HG03139 (cell line): Measurements from ENCODE around the gene MED15.
"Not testable (repeated sequence)": the region's sequence is repeated elsewhere in the genome, so short reads cannot be mapped to it uniquely, and the experiment has no call there.

Source experiments
- ATAC-seq: cut with Tn5 transposase; IDR thresholded peaks from one replicate; pipeline ENCODE4 v1.9.1; 2021; ENCODE audit not compliant: unreplicated experiment

The MED15 gene

DNA sequence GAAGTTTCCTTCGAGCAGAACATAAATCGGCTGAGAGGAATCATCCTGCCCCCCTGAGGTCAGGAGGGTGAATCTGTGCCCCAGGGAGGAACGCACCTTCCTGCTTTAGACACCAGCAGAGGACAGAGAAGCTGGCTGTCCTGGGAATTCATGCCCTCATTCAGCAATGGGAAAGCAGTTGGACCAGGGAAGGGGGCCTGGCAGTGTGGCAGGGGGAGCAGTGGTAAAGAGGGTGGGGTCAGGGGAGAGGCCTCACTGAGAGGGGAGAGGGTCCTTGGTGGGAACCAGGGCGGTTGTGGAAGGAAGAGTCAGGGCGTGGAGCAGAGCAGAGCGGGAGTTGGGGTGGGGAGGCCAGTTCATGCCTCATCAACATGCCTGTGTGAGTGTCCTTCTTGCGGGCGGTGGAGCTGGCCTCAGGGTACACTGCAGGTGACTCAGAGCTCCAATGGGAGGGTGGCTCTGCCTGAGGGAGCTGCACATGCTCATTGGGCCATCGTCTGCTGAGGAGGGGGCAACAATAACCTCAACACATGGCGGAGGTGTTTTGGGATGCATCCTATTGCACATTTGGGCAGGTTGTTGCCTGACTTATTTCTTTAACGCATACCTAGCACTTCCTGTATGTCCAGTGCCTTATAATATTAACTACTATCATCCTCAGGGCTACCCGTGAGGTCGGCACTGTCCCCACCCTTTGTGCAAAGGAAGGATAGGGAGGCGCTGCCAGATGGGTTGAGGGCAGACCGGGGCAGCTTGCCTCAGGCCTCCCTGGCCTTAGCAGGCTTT lies 23.2 kb downstream of the MED15 start:
- no peak for ATAC-seq

DNA sequence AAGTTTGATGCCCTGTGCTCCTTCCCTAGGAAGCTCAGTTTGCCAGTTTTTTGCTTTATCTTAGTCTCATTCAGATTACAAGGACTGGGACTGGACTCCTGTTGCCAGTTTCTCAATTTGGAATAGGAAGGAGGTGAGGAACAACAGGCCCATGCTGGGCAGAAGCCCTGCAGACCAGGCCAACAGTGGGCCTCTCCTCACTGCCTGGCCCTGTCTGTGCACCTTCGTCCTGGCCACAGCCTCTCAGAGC lies 23.7 kb downstream of the MED15 start:
- no peak for ATAC-seq

GRCh38 chr22:20531404-20532201 lies 24.2 kb downstream of the MED15 start:
- no peak for ATAC-seq

DNA sequence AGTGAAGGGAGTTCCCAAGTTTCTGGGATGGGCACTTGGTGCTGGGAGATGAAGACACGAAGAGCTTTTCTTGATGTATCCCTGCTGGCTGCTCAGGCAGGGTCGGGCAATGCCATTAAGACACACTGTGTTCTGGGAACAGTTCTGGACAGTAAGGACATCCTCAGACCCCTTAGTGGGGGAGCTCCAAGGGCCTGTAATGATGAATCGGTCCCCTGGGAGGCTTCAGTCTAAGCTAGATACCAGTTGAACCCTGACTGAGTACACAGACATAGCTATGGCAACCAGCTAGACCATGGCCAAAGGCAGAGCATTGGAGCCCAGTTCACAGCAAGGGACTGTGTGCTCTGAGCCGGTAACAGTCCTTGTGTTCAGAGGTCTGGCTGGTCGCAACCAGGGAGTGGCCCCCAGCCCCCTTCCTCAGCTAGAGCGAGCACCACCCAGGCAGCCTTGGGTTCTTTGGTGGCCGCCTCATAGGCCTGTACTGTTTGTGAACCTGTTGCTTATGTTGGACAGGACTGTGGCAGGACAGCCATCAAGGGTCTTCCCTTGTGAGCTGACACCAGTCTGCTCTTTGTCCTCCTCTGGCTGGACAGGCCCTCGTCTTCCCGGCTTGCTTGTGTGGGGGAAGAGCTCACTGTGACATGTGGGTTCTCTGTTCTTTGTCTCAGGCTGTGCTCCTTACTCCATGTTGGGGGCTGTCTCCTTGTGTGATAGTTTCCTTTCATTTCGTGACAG lies 25.0 kb downstream of the MED15 start:
- no peak for ATAC-seq

DNA sequence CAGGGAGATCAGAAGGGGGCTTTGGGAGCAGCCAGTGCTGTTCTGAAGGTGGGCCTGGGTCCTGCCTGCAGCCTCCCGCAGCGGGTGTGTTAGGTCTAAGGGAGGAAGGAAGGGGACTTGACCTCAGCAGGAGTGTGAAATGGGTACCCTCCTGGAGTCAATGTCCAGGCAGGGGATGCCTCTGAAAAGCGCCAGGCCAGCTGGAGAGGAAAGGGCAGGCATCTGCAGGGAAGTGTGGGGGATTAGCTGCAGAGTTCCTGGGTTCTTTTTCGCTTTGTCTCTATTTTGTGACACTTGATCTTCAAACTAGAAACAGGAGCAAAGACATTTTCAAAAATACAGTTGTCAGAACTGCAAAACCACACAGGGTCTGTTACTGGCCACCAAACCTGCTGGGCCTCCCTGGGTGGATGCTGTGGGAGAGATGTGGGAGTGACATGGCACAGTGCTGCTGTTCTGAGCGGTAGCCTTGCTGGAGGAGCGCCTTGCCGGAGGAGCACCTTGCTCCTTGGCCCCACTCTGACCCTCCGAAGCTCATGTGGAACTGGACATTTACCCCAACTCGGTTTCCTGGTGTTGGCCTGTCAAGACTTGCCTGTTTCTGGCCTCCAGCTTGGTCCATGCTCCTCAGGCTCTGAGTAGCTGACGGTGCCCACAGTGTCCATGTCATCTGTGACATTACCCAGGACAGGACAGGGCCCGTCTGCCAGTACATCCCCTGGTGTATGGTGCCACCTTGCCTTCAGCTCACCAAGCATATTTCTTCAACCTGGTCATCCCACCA lies 25.9 kb downstream of the MED15 start:
- no peak for ATAC-seq

- ATAC-seq: no peak
Observed at GRCh38 chr22:20533879-20534265, 26.5 kb downstream of the MED15 start.

DNA sequence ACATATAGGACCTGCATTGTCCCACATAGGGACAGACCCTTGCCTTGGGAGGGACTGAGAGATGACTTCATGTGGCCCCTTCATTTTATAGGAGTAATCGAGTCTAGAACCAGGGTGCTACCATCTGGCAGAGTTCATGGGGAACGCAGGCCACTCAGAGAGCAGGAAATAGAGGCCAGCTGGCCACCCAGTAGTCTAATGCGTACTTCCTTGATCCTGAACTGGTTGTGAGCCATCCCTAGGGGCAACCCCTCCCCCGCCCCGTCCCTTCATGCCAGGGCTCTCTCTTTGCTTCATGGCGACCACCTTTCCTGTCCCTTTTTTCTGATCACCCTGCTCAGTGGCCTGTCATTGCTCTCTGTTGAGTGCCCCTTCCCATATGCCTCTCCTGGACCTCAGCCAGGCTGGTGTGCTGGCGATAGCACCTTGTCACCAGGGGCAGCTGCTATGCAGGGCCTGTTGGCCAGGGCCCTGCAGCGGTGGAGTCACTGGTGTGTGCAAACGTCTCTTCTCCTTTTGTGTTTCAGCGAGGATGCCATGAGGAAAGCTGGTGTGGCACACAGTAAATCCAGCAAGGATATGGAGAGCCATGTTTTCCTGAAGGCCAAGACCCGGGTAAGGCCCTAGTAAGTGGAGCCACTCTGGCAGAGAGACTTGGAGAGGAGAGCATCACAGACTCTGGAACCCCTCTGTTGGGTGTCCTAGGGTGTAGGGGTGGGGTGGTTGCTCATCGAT lies 29.3 kb downstream of the MED15 start:
- no peak for ATAC-seq

DNA sequence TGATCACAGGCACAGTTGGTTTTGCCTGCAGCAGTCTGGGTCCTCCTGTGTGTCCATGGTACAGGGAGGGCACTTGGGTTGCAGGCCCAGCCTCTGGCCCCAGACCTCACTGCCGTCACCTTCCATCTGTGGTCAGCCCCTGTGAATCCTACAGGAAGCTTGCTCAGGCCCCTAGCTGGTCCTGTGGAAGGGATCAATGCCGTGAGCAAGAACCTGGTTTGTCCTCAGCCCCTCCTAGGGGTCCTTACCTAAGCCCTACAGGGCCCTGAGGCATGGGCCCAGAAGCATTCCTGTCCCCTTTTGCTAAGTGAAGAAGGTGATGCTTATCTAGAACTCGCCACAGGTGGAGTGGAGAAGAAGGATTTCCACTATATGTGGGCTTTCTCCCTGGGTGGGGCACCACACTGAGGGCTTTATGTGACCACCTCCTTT lies 29.9 kb downstream of the MED15 start:
- no peak for ATAC-seq

DNA sequence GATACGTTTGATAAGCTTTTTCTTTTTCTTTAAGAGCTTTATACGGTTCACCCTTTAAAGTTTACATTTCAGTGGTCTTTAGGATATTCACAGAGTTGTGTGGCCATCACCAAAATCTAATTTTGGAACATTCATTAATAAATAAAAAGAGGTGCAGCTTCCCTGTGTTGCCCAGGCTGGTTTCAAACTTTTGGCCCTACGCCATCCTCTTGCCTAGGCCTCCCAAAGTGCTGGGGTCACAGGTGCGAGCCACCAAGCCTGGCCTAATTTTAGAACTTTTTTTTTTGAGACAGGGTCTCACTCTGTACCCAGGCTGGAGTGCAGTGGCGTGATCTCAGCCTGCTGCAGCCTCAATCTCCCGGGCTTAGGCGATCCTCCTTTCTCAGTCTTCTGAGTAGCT lies 30.6 kb downstream of the MED15 start:
- ATAC-seq: no peak

DNA sequence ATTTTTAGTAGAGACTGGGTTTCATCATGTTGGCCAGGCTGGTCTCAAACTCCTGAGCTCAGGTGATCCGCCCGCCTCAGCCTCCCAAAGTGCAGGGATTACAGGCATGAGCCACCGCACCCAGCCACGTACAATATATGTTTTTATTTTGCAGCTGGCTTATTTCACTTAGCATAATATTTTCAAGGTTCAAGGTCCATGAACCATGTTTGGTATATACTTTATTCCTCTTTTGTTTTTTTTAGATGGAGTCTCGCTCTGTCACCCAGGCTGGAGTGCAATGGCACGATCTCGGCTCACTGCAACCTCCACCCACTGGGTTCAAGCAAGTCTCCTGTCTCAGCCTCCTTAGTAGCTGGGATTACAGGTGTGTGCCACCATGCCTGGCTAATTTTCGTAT lies 31.5 kb downstream of the MED15 start:
- not testable (repeated sequence) for ATAC-seq

DNA sequence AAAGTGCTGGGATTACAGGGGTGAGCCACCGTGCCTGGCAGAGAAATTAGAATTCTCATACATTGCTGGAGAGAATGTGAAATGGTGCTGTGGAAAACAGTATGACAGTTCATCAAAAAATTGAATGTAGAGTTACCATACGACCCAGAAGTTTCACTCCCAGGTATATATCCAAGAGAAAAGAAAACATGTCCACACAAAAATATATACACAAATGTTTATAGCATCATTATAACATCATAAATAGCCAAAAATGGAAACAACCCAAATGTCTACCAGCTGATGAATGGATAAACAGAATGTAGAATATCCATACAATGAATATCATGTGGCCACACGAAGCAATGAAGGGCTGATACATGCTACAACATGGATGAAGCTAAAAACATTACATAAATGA lies 34.6 kb downstream of the MED15 start:
- no peak for ATAC-seq

DNA sequence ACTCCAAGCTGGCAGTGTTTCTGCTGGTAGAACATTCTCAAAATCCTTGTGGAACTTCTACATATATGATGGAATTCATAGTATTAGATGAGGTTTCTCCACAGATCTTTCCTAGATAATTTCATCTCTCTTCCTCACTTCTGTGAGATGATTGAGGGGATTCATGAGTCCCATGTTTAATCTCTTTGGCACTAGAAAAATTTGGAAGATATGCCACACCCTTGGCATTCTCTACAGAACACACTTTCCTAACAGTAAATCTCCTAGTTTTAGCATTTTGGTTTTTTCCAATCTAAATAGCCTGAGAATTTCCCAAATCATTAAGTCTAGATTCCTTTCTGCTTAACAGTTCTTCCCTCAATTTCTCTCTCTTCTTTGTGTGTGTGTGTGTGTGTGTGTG lies 35.3 kb downstream of the MED15 start:
- no peak for ATAC-seq

GRCh38 chr22:20545318-20545634 lies 37.9 kb downstream of the MED15 start:
- not testable (repeated sequence) for ATAC-seq

GRCh38 chr22:20545681-20546521 lies 38.5 kb downstream of the MED15 start:
- no peak for ATAC-seq

DNA sequence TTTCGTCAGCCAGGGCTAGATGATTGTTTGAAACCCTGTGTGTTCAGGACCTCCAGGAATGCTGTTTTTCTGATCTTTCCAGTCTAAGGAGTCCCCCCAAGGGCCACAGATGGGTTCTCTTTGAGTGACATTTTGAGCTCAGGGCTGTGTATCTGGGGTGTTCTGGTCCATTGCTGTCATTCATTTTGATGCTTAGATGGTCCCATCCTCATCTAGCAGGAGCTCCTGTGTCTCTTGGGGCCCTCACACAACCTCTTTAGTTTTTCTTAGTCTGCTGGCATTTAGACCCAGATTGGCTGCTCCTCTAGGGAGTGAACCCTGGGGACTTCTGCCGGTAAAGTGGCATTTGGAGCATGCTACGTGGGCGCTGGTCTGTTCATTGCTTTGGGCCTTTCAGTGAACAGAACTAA lies 39.1 kb downstream of the MED15 start:
- ATAC-seq: no peak

DNA sequence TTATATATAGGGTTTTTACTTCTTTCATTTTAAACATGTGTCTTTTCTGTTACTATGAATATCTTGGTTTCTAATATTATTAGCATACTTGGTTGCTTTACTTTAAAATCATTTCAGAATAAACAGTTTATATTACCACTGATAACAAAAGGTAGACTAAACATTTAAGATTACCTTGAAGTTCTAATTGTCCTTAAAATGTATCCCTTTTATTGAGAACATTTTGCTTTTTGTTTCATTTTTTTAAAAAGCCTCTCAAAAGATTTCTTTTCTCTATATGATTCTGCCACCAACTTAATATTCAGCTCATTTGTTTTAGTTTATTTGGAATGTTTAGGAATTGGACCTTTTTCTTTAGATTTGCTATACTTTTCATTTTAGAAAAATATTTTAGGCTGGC lies 39.6 kb downstream of the MED15 start:
- ATAC-seq: no peak

DNA sequence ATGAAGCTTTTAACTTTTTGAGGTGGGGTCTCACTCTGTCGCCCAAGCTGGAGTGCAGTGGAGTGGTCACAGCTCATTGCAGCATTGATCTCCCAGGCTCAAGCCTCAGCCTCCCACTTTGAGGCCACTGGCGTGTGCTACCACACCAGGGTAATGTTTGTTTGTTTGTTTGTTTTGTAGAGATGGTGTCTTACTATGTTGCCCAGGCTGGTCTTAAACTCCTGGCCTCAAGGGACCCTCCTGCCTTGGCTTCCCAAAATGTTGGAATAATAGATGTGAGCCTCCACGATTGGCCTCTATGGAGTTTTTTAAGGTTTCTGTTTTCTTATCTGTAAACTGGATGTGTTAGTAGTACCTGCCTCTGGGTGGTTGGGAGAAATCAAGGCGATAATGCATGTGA lies 41.4 kb downstream of the MED15 start:
- ATAC-seq: no peak

DNA sequence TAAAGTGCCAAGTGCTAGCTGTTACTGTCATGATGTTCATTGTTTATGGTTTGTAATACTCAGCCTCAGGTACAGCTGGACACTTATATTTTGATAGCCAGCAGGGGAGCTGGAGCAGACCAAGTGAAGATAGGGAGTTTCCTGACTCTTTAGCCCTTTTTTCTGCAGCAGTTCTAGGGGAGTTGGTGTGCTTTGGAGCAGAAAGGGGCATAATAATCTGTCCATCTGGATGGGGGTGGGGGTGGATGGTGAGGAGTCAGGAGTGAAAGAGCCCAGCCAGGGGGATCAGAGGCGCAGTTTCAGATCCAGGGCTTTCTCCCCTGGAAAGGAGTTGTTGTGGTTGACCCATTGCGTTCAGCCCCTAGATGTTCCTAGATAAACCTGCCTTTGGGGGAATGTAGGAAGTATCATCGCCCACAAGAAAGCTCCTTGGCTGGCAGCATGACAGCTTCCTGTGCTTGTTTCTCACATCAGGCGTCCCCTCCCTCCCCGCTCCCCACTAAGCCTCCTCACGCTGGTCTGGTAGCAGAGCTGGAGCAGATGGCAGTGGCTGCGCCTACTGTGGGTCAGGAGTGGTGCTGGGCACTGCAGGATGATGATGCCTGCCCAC lies 41.9 kb downstream of the MED15 start:
- no peak for ATAC-seq

GRCh38 chr22:20550057-20550817 lies 42.8 kb downstream of the MED15 start:
- no peak for ATAC-seq
